K562 (cell line): ENCODE measurements around the gene LINS1. TPM values are rescaled to one million over a fixed set of nuclear protein-coding genes. Genes with fewer than 3 reads are reported as not detected.

Source experiments
- ATAC-seq: fragments of 200-7000 bp; cut with Tn5 transposase; 3 replicates; pipeline ENCODE4 v1.9.1; 2020; ENCODE audit warnings: moderate library complexity
- BruUV-seq: library from RNA; stranded (reverse); fragments of 400-500 nt; replicated peaks from 2 replicates; lab custom pipeline; 2021; lab: Mats Ljungman, UMichigan
- CTCF ChIA-PET: fragments of 300-600 bp; formaldehyde crosslinking; extraction: SDS; loops from one replicate; lab custom pipeline; 2021; ENCODE audit warnings: low intra/inter-chr PET ratio; lab: Yijun Ruan, JAX
- POLR2A ChIA-PET: fragments of 300-600, 350-650 bp; sonication (Branson Sonifier 250); formaldehyde crosslinking; extraction: SDS; loops from one replicate; lab custom pipeline; 2021; ENCODE audit warnings: antibody characterized with exemption, inconsistent platforms; lab: Yijun Ruan, JAX
- DNase-seq, 4 experiments: peaks; one replicate each; pipeline versions ENCODE4 v3.0.0 to v3.0.0-alpha.2; 2011 to 2018; ENCODE audit warnings: low spot score in 3 of 4, mixed read lengths in 3 of 4; ENCODE audit errors: extremely low read depth in 1 of 4
- FAIRE-seq: peaks from 2 replicates; lab custom pipeline; 2011; peaks lifted over from hg19 to GRCh38; lab: Jason Lieb, UNC
- H2AFZ ChIP-seq: 2 replicates; pipeline ENCODE4 v1.6.0; 2011; ENCODE audit warnings: low read depth, low read length, control low read depth, inconsistent platforms
- H3K27ac ChIP-seq: fragments of 200-600 bp; 3 replicates; pipeline ENCODE4 v1.8.0; 2011; ENCODE audit warnings: low read depth, mild to moderate bottlenecking, control low read depth, inconsistent platforms, low read length, moderate library complexity, mixed read lengths; ENCODE audit errors: extremely low read depth
- H3K27me3 ChIP-seq, 2 experiments: fragments of 300-600 bp in 1 of 2; 2 replicates in 1 of 2; 3 replicates in 1 of 2; pipeline versions ENCODE4 v1.6.0 to v1.8.0; 2011; ENCODE audit warnings: inconsistent platforms in 2 of 2, low read length in 2 of 2, mild to moderate bottlenecking in 1 of 2, mixed read lengths in 1 of 2, moderate library complexity in 1 of 2; ENCODE audit not compliant: control insufficient read depth in 2 of 2, insufficient read depth in 2 of 2
- H3K36me3 ChIP-seq: fragments of 300-600 bp; 3 replicates; pipeline ENCODE4 v1.8.0; 2011; ENCODE audit warnings: mild to moderate bottlenecking, low read length, inconsistent platforms; ENCODE audit not compliant: control insufficient read depth, insufficient read depth
- H3K4me1 ChIP-seq, 2 experiments: fragments of 200-600 bp in 1 of 2; replicated peaks in 1 of 2; 2 replicates in 1 of 2; 3 replicates in 1 of 2; pipeline versions ENCODE4 v1.5.1 to v1.8.0; 2011; ENCODE audit warnings: inconsistent platforms in 2 of 2, low read length in 2 of 2, mild to moderate bottlenecking in 1 of 2, mixed read lengths in 1 of 2, moderate library complexity in 1 of 2; ENCODE audit not compliant: control insufficient read depth in 2 of 2, insufficient read depth in 2 of 2
- H3K4me2 ChIP-seq: 2 replicates; pipeline ENCODE4 v1.6.1; 2011; ENCODE audit warnings: low read length, control low read depth, inconsistent platforms, mixed read lengths; ENCODE audit not compliant: insufficient read depth
- H3K4me3 ChIP-seq: fragments of 200-600 bp; sonication (generic), shearing (Covaris generic); 2 replicates; pipeline ENCODE4 v1.5.1; 2016; ENCODE audit warnings: control low read depth, inconsistent platforms
- H3K79me2 ChIP-seq: fragments of 200-600 bp; 3 replicates; pipeline ENCODE4 v1.8.0; 2011; ENCODE audit warnings: low read length, inconsistent platforms; ENCODE audit not compliant: control insufficient read depth, insufficient read depth
- H3K9ac ChIP-seq, 2 experiments: 2 replicates each; pipeline versions ENCODE4 v1.6.0 to v1.6.1; 2011; ENCODE audit warnings: low read depth in 2 of 2, low read length in 2 of 2, control low read depth in 1 of 2, inconsistent platforms in 1 of 2, mild to moderate bottlenecking in 1 of 2, mixed read lengths in 1 of 2; ENCODE audit not compliant: insufficient read depth in 1 of 2
- H3K9me1 ChIP-seq: one replicate; pipeline ENCODE4 v1.6.0; 2011; ENCODE audit warnings: inconsistent platforms, mild to moderate bottlenecking, low read length, moderate library complexity; ENCODE audit not compliant: control insufficient read depth, insufficient read depth
- H3K9me3 ChIP-seq: replicated peaks from 2 replicates; pipeline ENCODE4 v1.5.1; 2011; ENCODE audit warnings: low read depth, low read length, inconsistent platforms; ENCODE audit not compliant: control insufficient read depth, insufficient read depth
- H4K20me1 ChIP-seq: replicated peaks from 2 replicates; pipeline ENCODE4 v1.6.1; 2011; ENCODE audit warnings: low read length, inconsistent platforms, mixed read lengths; ENCODE audit not compliant: control insufficient read depth, insufficient read depth
- ARID1B ChIP-seq: fragments of 450-650 bp; IDR thresholded peaks from 2 replicates; pipeline ENCODE4 v1.6.1; 2016; ENCODE audit warnings: antibody characterized with exemption, mild to moderate bottlenecking, inconsistent platforms
- BRCA1 ChIP-seq, 2 experiments: fragments of 450-650 bp in 1 of 2; sonication (generic) in 1 of 2; formaldehyde crosslinking in 1 of 2; IDR thresholded peaks; 2 replicates each; pipeline versions ENCODE4 v1.5.0 to v1.6.1; 2017 to 2020; ENCODE audit warnings: mild to moderate bottlenecking in 1 of 2, missing genetic modification reagents in 1 of 2
- CHCHD3 ChIP-seq: fragments of 250-450 bp; sonication (Bioruptor Pico); IDR thresholded peaks from 2 replicates; pipeline ENCODE4 v2.1.2; 2022; ENCODE audit warnings: mild to moderate bottlenecking
- E2F3 ChIP-seq: fragments of 250-450 bp; sonication (Bioruptor Pico); IDR thresholded peaks from 2 replicates; pipeline ENCODE4 v1.4.0; 2020; ENCODE audit warnings: mild to moderate bottlenecking
- ETV5 ChIP-seq: sonication (generic); formaldehyde crosslinking; IDR thresholded peaks from 2 replicates; pipeline ENCODE4 v1.4.0; 2020; ENCODE audit warnings: low read depth, mild to moderate bottlenecking, missing genetic modification reagents
- HNRNPH1 ChIP-seq: fragments of 200-400 bp; formaldehyde crosslinking; optimal IDR thresholded peaks from 2 replicates; pipeline ENCODE3; 2017; ENCODE audit warnings: low read depth, mild to moderate bottlenecking, low read length, moderate library complexity
- NCOA6 ChIP-seq: fragments of 450-650 bp; IDR thresholded peaks from 2 replicates; pipeline ENCODE4 v1.6.1; 2017; ENCODE audit warnings: mild to moderate bottlenecking
- NFRKB ChIP-seq: fragments of 450-650 bp; IDR thresholded peaks from 2 replicates; pipeline ENCODE4 v1.6.1; 2016; ENCODE audit warnings: low read depth
- NFXL1 ChIP-seq: fragments of 450-650 bp; formaldehyde crosslinking; IDR thresholded peaks from 2 replicates; pipeline ENCODE4 v1.4.0; 2021; ENCODE audit warnings: mild to moderate bottlenecking
- PCBP2 ChIP-seq: fragments of 200-400 bp; formaldehyde crosslinking; IDR thresholded peaks from 2 replicates; pipeline ENCODE4 v1.6.1; 2018; ENCODE audit warnings: low read length, low read depth, mild to moderate bottlenecking, moderate library complexity; ENCODE audit not compliant: poor library complexity, severe bottlenecking
- RBFOX2 ChIP-seq: fragments of 200-400 bp; formaldehyde crosslinking; IDR thresholded peaks from 2 replicates; pipeline ENCODE4 v1.6.1; 2017; ENCODE audit warnings: low read depth, mild to moderate bottlenecking, low read length, moderate library complexity
- RBM34 ChIP-seq: fragments of 200-400 bp; formaldehyde crosslinking; IDR thresholded peaks from 2 replicates; pipeline ENCODE4 v1.6.1; 2018; ENCODE audit warnings: low read length, borderline replicate concordance; ENCODE audit not compliant: insufficient read depth
- RUNX1 ChIP-seq: sonication (generic); IDR thresholded peaks from 2 replicates; pipeline ENCODE4 v1.6.1; 2016; ENCODE audit warnings: antibody characterized with exemption, low read depth
- ZFX ChIP-seq: sonication (generic); formaldehyde crosslinking; IDR thresholded peaks from 2 replicates; pipeline ENCODE4 v1.8.0; 2022; ENCODE audit warnings: mild to moderate bottlenecking, missing genetic modification reagents, moderate library complexity
- ZNF444 ChIP-seq: fragments of 250-450 bp; sonication (Bioruptor Pico); IDR thresholded peaks from 2 replicates; pipeline ENCODE4 v1.4.0; 2020; ENCODE audit warnings: mild to moderate bottlenecking, moderate library complexity
- ZNF75A ChIP-seq: fragments of 450-650 bp; formaldehyde crosslinking; IDR thresholded peaks from 2 replicates; pipeline ENCODE4 v1.4.0; 2020; ENCODE audit warnings: mild to moderate bottlenecking
- WGBS: fragments of 100-300 bp; shearing (Covaris generic); methylation state at CpG from one replicate; pipeline ENCODE4 v1.1.6; 2016; ENCODE audit warnings: low coverage, mixed read lengths; ENCODE audit not compliant: insufficient coverage; ENCODE audit errors: missing lambda C conversion rate; 5-methylcytosine and 5-hydroxymethylcytosine counted together
- in situ Hi-C: fragments of 300-500 bp; cut with MboI; formaldehyde crosslinking; loops from 4 replicates; pipeline ENCODE4 v1.15.0; 2018; ENCODE audit warnings: inconsistent platforms, mixed read lengths
- intact Hi-C: fragments of 100-400 bp; cut with micrococcal nuclease; formaldehyde crosslinking; loops from 2 replicates; pipeline ENCODE4 v1.14.2; 2022
- polyA plus RNA-seq, 8 experiments: library from polyadenylated mRNA; depleted of rRNA in 4 of 8; stranded (reverse) in 5 of 8; unstranded in 3 of 8; fragments of >200 nt; fragmentation: Nextera tagmentation in 2 of 8; fragmentation: Illumina TruSeq in 1 of 8; extraction: Ambion mirVana in 2 of 8; extraction: Trizol in 1 of 8; gene quantifications; 2 replicates each; pipeline versions ENCODE4 v1.2.1 to v1.2.3, GENCODE V29; 2011 to 2014; ENCODE audit warnings: inconsistent platforms in 1 of 8, missing spikeins in 1 of 8
- total RNA-seq, 7 experiments: library from RNA; depleted of rRNA in 6 of 7; stranded (reverse); fragments of >200 nt in 6 of 7; fragmentation: Illumina TruSeq in 2 of 7; extraction: Trizol in 2 of 7; gene quantifications; 2 replicates each; pipeline versions ENCODE4 v1.2.1 to v1.2.3, GENCODE V29; 2011 to 2021; ENCODE audit warnings: low replicate concordance in 1 of 7
- TF ChIP-seq, protein P1 (sequence below): sonication (generic); formaldehyde crosslinking; IDR thresholded peaks from 2 replicates; pipeline ENCODE4 v1.8.0; 2022; ENCODE audit warnings: missing genetic modification reagents, mild to moderate bottlenecking, moderate library complexity, borderline replicate concordance
- TF ChIP-seq, protein P2 (sequence below): sonication (generic); formaldehyde crosslinking; IDR thresholded peaks from 2 replicates; pipeline ENCODE4 v1.8.1; 2023; ENCODE audit warnings: mild to moderate bottlenecking, missing genetic modification reagents

LINS1 gene
- total and polyA plus RNA-seq, 9 of the 15 experiments (the other 6 are each of a cell fraction or from before 2014, with no cell fraction given) = 15.4 to 31.4 (median 24.6) TPM

DNA sequence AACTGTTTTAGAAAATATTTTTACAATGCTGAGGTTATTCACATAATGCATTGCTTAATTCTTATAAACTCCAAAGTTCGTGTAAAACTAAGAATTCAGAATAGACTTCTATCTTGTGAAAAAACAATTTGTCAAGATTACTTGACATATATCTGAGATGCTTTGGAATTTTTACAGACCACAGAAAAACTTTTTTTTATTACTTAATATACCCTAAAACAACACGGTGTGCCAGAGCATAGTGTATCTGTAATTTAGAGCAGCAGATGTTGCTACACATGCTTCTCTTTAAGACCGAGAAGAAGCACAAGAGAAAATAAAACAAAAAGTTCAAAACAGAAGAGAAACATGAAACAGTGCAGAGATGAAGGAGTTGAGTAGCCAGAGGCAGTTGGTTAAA, 26.8 kb upstream of the LINS1 start:
- no peaks in the 10 kb centered on the region for H3K9me3 ChIP-seq
- no peak for ATAC-seq

More for the DNA sequence above, 26.8 kb upstream of the LINS1 start:
- no TSS peak for BruUV-seq
- CTCF ChIA-PET = interaction anchor here (2.1 to 2.6 kb wide), 2 partner anchors 244 to 378 kb away, joined by 15 to 23 read pairs; no protein-coding TSS in a partner anchor
- H4K20me1 ChIP-seq = 0 out of 2 replicates have a peak, but pooled peaks cover 7% of the 10 kb centered on the region
- no peaks in the 10 kb centered on the region for H3K9me1 ChIP-seq
- in situ Hi-C loops (loop anchor here (25.0 kb wide), 1 partner anchor 634 kb away; the partner anchor contains the start of gene CHSY1), intact Hi-C loops (loop anchor here (2.0 to 10.0 kb wide), 2 partner anchors 378 to 626 kb away; partner anchors contain the start of gene CHSY1)
- H3K4me3 ChIP-seq = no peak overlapping the region
- no peak for FAIRE-seq
- no peak overlapping the region for H3K4me2 ChIP-seq
- peaks cover 22% of the 10 kb centered on the region; the same call in 2 of the 3 replicates for H3K36me3 ChIP-seq
- H3K79me2 ChIP-seq = 0 out of 3 replicates have a peak, but pooled peaks cover 3% of the 10 kb centered on the region
- H3K4me1 ChIP-seq = no peaks in the 10 kb centered on the region; a peak in 1 of 5 replicates
- H2AFZ ChIP-seq = no peak overlapping the region
- 36% methylated on average over 3 of the region's 3 CpGs for WGBS
- no peaks in the 10 kb centered on the region for H3K27me3 ChIP-seq
- TF ChIP-seq, protein P1, sequence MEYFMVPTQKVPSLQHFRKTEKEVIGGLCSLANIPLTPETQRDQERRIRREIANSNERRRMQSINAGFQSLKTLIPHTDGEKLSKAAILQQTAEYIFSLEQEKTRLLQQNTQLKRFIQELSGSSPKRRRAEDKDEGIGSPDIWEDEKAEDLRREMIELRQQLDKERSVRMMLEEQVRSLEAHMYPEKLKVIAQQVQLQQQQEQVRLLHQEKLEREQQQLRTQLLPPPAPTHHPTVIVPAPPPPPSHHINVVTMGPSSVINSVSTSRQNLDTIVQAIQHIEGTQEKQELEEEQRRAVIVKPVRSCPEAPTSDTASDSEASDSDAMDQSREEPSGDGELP = no peak
- no peak for TF ChIP-seq RBFOX2
- no peak for TF ChIP-seq ETV5 (CRISPR knock-in tag)
- no peak for TF ChIP-seq ZNF75A (CRISPR knock-in tag)
- TF ChIP-seq RUNX1 = no peak
- TF ChIP-seq ZNF444 (CRISPR knock-in tag) = no peak
- TF ChIP-seq RBM34 = no peak
- no peak for TF ChIP-seq E2F3 (CRISPR knock-in tag)
- no peak for TF ChIP-seq BRCA1 (IDR thresholded peaks at IDR 0.05)
- TF ChIP-seq BRCA1 (CRISPR knock-in tag; IDR thresholded peaks at IDR 0.05) = no peak
- TF ChIP-seq ARID1B = no peak
- no peak for TF ChIP-seq PCBP2
- no peak for TF ChIP-seq NFRKB
- TF ChIP-seq NFXL1 (CRISPR knock-in tag) = no peak
- TF ChIP-seq NCOA6 = no peak
- TF ChIP-seq ZFX (CRISPR knock-in tag) = no peak
- TF ChIP-seq, protein P2, sequence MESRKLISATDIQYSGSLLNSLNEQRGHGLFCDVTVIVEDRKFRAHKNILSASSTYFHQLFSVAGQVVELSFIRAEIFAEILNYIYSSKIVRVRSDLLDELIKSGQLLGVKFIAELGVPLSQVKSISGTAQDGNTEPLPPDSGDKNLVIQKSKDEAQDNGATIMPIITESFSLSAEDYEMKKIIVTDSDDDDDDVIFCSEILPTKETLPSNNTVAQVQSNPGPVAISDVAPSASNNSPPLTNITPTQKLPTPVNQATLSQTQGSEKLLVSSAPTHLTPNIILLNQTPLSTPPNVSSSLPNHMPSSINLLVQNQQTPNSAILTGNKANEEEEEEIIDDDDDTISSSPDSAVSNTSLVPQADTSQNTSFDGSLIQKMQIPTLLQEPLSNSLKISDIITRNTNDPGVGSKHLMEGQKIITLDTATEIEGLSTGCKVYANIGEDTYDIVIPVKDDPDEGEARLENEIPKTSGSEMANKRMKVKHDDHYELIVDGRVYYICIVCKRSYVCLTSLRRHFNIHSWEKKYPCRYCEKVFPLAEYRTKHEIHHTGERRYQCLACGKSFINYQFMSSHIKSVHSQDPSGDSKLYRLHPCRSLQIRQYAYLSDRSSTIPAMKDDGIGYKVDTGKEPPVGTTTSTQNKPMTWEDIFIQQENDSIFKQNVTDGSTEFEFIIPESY (CRISPR knock-in tag) = no peak
- no peak for TF ChIP-seq HNRNPH1
- TF ChIP-seq CHCHD3 (CRISPR knock-in tag) = no peak
- no peak overlapping the region for H3K27ac ChIP-seq
- no peak overlapping the region for H3K9ac ChIP-seq
- POLR2A ChIA-PET = no interaction called here
- no peak for DNase-seq
